SK-N-SH (cell line): ENCODE measurements around the gene CCNC. TPM values are rescaled to one million over a fixed set of nuclear protein-coding genes. Genes with fewer than 3 reads are reported as not detected.
A peak's percentile ranks its signal among the peaks of the same experiment; 100 is the strongest.

Experiments used
- CTCF ChIA-PET: fragments of 300-600, 350-600 bp; formaldehyde crosslinking; extraction: SDS; loops from one replicate; lab custom pipeline; 2021; lab: Yijun Ruan, JAX
- POLR2A ChIA-PET: fragments of 350-600 bp; sonication (Branson Sonifier 250); formaldehyde crosslinking; extraction: SDS; loops from one replicate; lab custom pipeline; 2020; ENCODE audit warnings: antibody characterized with exemption, inconsistent platforms; lab: Yijun Ruan, JAX
- DNase-seq: peaks from one replicate; pipeline ENCODE4 v3.0.0; 2012
- H2AFZ ChIP-seq: fragments of 200-600 bp; sonication (generic); 2 replicates; pipeline ENCODE4 v1.8.1; 2016; ENCODE audit warnings: antibody characterized with exemption, mild to moderate bottlenecking, low read depth
- H3F3A ChIP-seq: fragments of 200-600 bp; sonication (generic); replicated peaks from 2 replicates; pipeline ENCODE3; 2016; ENCODE audit warnings: antibody characterized with exemption, mild to moderate bottlenecking; ENCODE audit not compliant: insufficient read depth
- H3K27ac ChIP-seq, 2 experiments: fragments of 200-500 bp in 1 of 2; fragments of 200-600 bp in 1 of 2; sonication (Bioruptor generic) in 1 of 2; sonication (generic), shearing (Covaris generic) in 1 of 2; 2 replicates each; pipeline versions ENCODE4 v1.5.1 to v1.6.1; 2014 to 2016; ENCODE audit warnings: low read depth in 2 of 2, inconsistent platforms in 1 of 2, low read length in 1 of 2, mild to moderate bottlenecking in 1 of 2, mixed read lengths in 1 of 2
- H3K27me3 ChIP-seq: fragments of 200-600 bp; sonication (generic), shearing (Covaris generic); 2 replicates; pipeline ENCODE4 v1.6.1; 2016; ENCODE audit warnings: mixed run types; ENCODE audit not compliant: insufficient read depth
- H3K36me3 ChIP-seq, 2 experiments: fragments of 200-500 bp in 1 of 2; fragments of 200-600 bp in 1 of 2; sonication (Bioruptor generic) in 1 of 2; sonication (generic) in 1 of 2; replicated peaks in 1 of 2; 2 replicates each; pipeline versions ENCODE3 to v1.5.1; 2014 to 2016; ENCODE audit warnings: low read length in 1 of 2, mild to moderate bottlenecking in 1 of 2; ENCODE audit not compliant: insufficient read depth in 2 of 2, control insufficient read depth in 1 of 2
- H3K4me1 ChIP-seq, 2 experiments: fragments of 200-500 bp in 1 of 2; fragments of 200-600 bp in 1 of 2; sonication (Bioruptor generic) in 1 of 2; sonication (generic), shearing (Covaris generic) in 1 of 2; 2 replicates each; pipeline versions ENCODE4 v1.5.1 to v1.6.1; 2014 to 2016; ENCODE audit warnings: low read depth in 1 of 2, low read length in 1 of 2, mixed run types in 1 of 2; ENCODE audit not compliant: insufficient read depth in 2 of 2, control insufficient read depth in 1 of 2
- H3K4me2 ChIP-seq: fragments of 200-600 bp; sonication (generic), shearing (Covaris generic); 2 replicates; pipeline ENCODE4 v1.6.1; 2017; ENCODE audit warnings: mixed run types
- H3K4me3 ChIP-seq, 2 experiments: fragments of 200-500 bp in 1 of 2; fragments of 200-600 bp in 1 of 2; sonication (Bioruptor generic) in 1 of 2; sonication (generic), shearing (Covaris generic) in 1 of 2; 2 replicates each; pipeline versions ENCODE4 v1.5.1 to v1.8.1; 2014 to 2016; ENCODE audit warnings: low read depth in 2 of 2, inconsistent platforms in 1 of 2, low read length in 1 of 2, mild to moderate bottlenecking in 1 of 2, mixed read lengths in 1 of 2, moderate library complexity in 1 of 2
- H3K79me2 ChIP-seq: fragments of 200-600 bp; sonication (generic); 2 replicates; pipeline ENCODE4 v1.8.1; 2017; ENCODE audit warnings: mild to moderate bottlenecking; ENCODE audit not compliant: insufficient read depth
- H3K9ac ChIP-seq: fragments of 200-600 bp; sonication (generic); 2 replicates; pipeline ENCODE4 v1.6.1; 2017; ENCODE audit warnings: mixed run types
- H3K9me2 ChIP-seq: fragments of 200-600 bp; sonication (generic); 2 replicates; pipeline ENCODE4 v1.6.1; 2017; ENCODE audit warnings: mixed run types
- H3K9me3 ChIP-seq: fragments of 200-600 bp; sonication (generic); 2 replicates; pipeline ENCODE4 v1.6.1; 2017; ENCODE audit warnings: mixed run types, mild to moderate bottlenecking, moderate library complexity
- H4K20me1 ChIP-seq: fragments of 200-600 bp; sonication (generic); 2 replicates; pipeline ENCODE4 v1.6.1; 2017; ENCODE audit warnings: mild to moderate bottlenecking, mixed run types; ENCODE audit not compliant: insufficient read depth
- ELF1 ChIP-seq: IDR thresholded peaks from 2 replicates; pipeline ENCODE4 v1.4.0; 2012
- EP300 ChIP-seq, 2 experiments: IDR thresholded peaks; 2 replicates each; pipeline versions ENCODE4 v1.4.0 to v1.6.1; 2012; ENCODE audit warnings: borderline replicate concordance in 1 of 2, low read depth in 1 of 2, low read length in 1 of 2
- FOXM1 ChIP-seq: IDR thresholded peaks from 2 replicates; pipeline ENCODE4 v1.4.0; 2012; ENCODE audit warnings: low read depth, mild to moderate bottlenecking
- MXI1 ChIP-seq: IDR thresholded peaks from 2 replicates; pipeline ENCODE4 v1.6.1; 2012; ENCODE audit warnings: mild to moderate bottlenecking, low read depth, low read length, improper control_type of control experiment
- RAD21 ChIP-seq: IDR thresholded peaks from 2 replicates; pipeline ENCODE4 v1.6.1; 2012; ENCODE audit warnings: mild to moderate bottlenecking, low read length
- TEAD4 ChIP-seq: IDR thresholded peaks from 2 replicates; pipeline ENCODE4 v1.4.0; 2012; ENCODE audit warnings: mild to moderate bottlenecking, borderline replicate concordance; ENCODE audit not compliant: insufficient read depth
- USF1 ChIP-seq: IDR thresholded peaks from 2 replicates; pipeline ENCODE4 v1.4.0; 2012; ENCODE audit warnings: low read depth, borderline replicate concordance
- USF2 ChIP-seq: fragments of 150-350 bp; IDR thresholded peaks from 2 replicates; pipeline ENCODE4 v1.6.1; 2017; ENCODE audit warnings: antibody characterized with exemption, low read length, low read depth, borderline replicate concordance
- YY1 ChIP-seq: IDR thresholded peaks from 2 replicates; pipeline ENCODE4 v1.4.0; 2012; ENCODE audit warnings: low read depth, mild to moderate bottlenecking
- WGBS: methylation state at CpG from one replicate; pipeline ENCODE4 v1.1.6; 2017; ENCODE audit warnings: low lambda C conversion rate; 5-methylcytosine and 5-hydroxymethylcytosine counted together
- polyA plus RNA-seq, 3 experiments: library from polyadenylated mRNA; depleted of rRNA; stranded (reverse); fragments of >200 nt; gene quantifications; 2 replicates each; pipeline ENCODE4 v1.2.3, GENCODE V29; 2012

Gene CCNC
- polyA plus RNA-seq, 1 of the 3 experiments (the other 2 are of a cell fraction) = 16.0 TPM

- ChIA-PET POLR2A (interaction anchor here (1.7 kb wide), 1 partner anchor 46 kb away, joined by 7 read pairs; the partner anchor contains the start of gene CCNC), CTCF (interaction anchor here (1.6 to 2.3 kb wide), 2 partner anchors 8 to 224 kb away, joined by 5 to 8 read pairs; no protein-coding TSS in a partner anchor)
- H3K4me1 ChIP-seq = peaks cover 0 to 18% of the 10 kb centered on the region in 2 experiments; a peak in 1 of 4 replicates
- H3F3A ChIP-seq = peaks cover 25% of the 10 kb centered on the region
- H3K27ac ChIP-seq = no peak overlapping the region
- WGBS = 74% methylated on average over 4 of the region's 4 CpGs
- no peak overlapping the region for H3K9ac ChIP-seq
- DNase-seq = no peak
- no peaks in the 10 kb centered on the region for H4K20me1 ChIP-seq
- no peaks in the 10 kb centered on the region for H3K9me2 ChIP-seq
- H3K36me3 ChIP-seq = peaks cover 2 to 9% of the 10 kb centered on the region in 2 experiments
- no peak overlapping the region for H2AFZ ChIP-seq
- H3K27me3 ChIP-seq = no peaks in the 10 kb centered on the region
- no peak overlapping the region for H3K4me3 ChIP-seq
- peaks cover 20% of the 10 kb centered on the region for H3K79me2 ChIP-seq
- H3K4me2 ChIP-seq = 0 out of 2 replicates have a peak overlapping the region, but pooled peaks have one; percentile 80
- H3K9me3 ChIP-seq = no peaks in the 10 kb centered on the region
- no peak for TF ChIP-seq USF1
- no peak for TF ChIP-seq USF2
- TF ChIP-seq RAD21 = no peak
- no peak for TF ChIP-seq FOXM1
Observed at GRCh38 chr6:99522531-99522930, 45.9 kb downstream of the CCNC start.

GRCh38 chr6:99521633-99522151 lies 46.8 kb downstream of the CCNC start:
- WGBS = 50% methylated on average over 9 of the region's 9 CpGs
- Histone ChIP-seq H2AFZ (peak overlapping the region; percentile 93), H3K36me3 (peaks cover 2 to 7% of the 10 kb centered on the region in 2 experiments), H3K9ac (peak overlapping the region; percentile 86), H3K4me1 (peaks cover 0 to 18% of the 10 kb centered on the region in 2 experiments; a peak in 1 of 4 replicates), H3K27me3 (no peaks in the 10 kb centered on the region), H3K79me2 (peaks cover 20% of the 10 kb centered on the region), H3K9me2 (no peaks in the 10 kb centered on the region), H3F3A (peaks cover 28% of the 10 kb centered on the region), H3K9me3 (no peaks in the 10 kb centered on the region), H3K27ac (peak overlapping the region; percentile 77 to 95), H3K4me3 (peak overlapping the region; percentile 79 to 83), H3K4me2 (peak overlapping the region; percentile 80), H4K20me1 (no peaks in the 10 kb centered on the region)
- ChIA-PET POLR2A (interaction anchor here (1.7 kb wide), 1 partner anchor 47 kb away, joined by 7 read pairs; the partner anchor contains the start of gene CCNC), CTCF (interaction anchor here (0.7 to 2.4 kb wide), 9 partner anchors 9 to 225 kb away, joined by 3 to 9 read pairs (median 4); no protein-coding TSS in a partner anchor)
- TF ChIP-seq EP300 (IDR thresholded peaks at IDR 0.05; ENCODE audit: borderline replicate concordance in 1 of 2, low read depth in 1 of 2, low read length in 1 of 2) = no peak
- no peak for TF ChIP-seq TEAD4
- 0 out of 2 replicates have a peak, but pooled peaks have one; percentile 25 for TF ChIP-seq MXI1
- TF ChIP-seq ELF1 = no peak
- no peak for TF ChIP-seq YY1
- no peak for DNase-seq
